H7 (cell line): ENCODE results near the gene PRMT7. TPM values are rescaled to one million over a fixed set of nuclear protein-coding genes. Genes with fewer than 3 reads are reported as not detected.
"Not testable (repeated sequence)": the region's sequence is repeated elsewhere in the genome, so short reads cannot be mapped to it uniquely, and the experiment has no call there.

Experiments used
- DNase-seq: peaks from one replicate; pipeline ENCODE4 v3.0.0; 2012
- H3K27me3 ChIP-seq: 2 replicates; pipeline ENCODE4 v1.6.0; 2011; ENCODE audit warnings: mild to moderate bottlenecking, low read length; ENCODE audit not compliant: control insufficient read depth, insufficient read depth
- H3K36me3 ChIP-seq: replicated peaks from 2 replicates; pipeline ENCODE4 v1.5.1; 2011; ENCODE audit warnings: low read length; ENCODE audit not compliant: control insufficient read depth, insufficient read depth
- H3K4me3 ChIP-seq: 2 replicates; pipeline ENCODE4 v1.5.1; 2011; ENCODE audit warnings: low read depth, mild to moderate bottlenecking, control low read depth, low read length, moderate library complexity; ENCODE audit not compliant: insufficient read depth
- total RNA-seq: library from RNA; depleted of rRNA; stranded (reverse); fragments of >200 nt; shearing (Covaris generic); gene quantifications from 2 replicates; pipeline ENCODE4 v1.2.3, GENCODE V29; 2014

Gene PRMT7
- total RNA-seq, 1 experiment from 2014 or later, result 56.5 TPM

GRCh38 chr16:68275611-68276191 lies 35.1 kb upstream of the PRMT7 start:
- DNase-seq, result no peak
- no peak overlapping the region for H3K4me3 ChIP-seq
- H3K27me3 ChIP-seq, result no peaks in the 10 kb centered on the region
- H3K36me3 ChIP-seq, result peaks cover 7% of the 10 kb centered on the region

GRCh38 chr16:68276223-68276622 lies 34.6 kb upstream of the PRMT7 start:
- no peaks in the 10 kb centered on the region for H3K27me3 ChIP-seq
- H3K4me3 ChIP-seq, result no peak overlapping the region
- no peak for DNase-seq
- H3K36me3 ChIP-seq, result peaks cover 7% of the 10 kb centered on the region

GRCh38 chr16:68279726-68280558 lies 30.9 kb upstream of the PRMT7 start:
- Histone ChIP-seq H3K36me3 (no peaks in the 10 kb centered on the region; the same call in none of the 2 replicates), H3K4me3 (no peak overlapping the region), H3K27me3 (no peaks in the 10 kb centered on the region)
- no peak for DNase-seq

GRCh38 chr16:68281368-68282063 lies 29.3 kb upstream of the PRMT7 start:
- H3K27me3 ChIP-seq, result no peaks in the 10 kb centered on the region
- no peaks in the 10 kb centered on the region; the same call in none of the 2 replicates for H3K36me3 ChIP-seq
- DNase-seq, result no peak
- H3K4me3 ChIP-seq, result no peak overlapping the region

DNA sequence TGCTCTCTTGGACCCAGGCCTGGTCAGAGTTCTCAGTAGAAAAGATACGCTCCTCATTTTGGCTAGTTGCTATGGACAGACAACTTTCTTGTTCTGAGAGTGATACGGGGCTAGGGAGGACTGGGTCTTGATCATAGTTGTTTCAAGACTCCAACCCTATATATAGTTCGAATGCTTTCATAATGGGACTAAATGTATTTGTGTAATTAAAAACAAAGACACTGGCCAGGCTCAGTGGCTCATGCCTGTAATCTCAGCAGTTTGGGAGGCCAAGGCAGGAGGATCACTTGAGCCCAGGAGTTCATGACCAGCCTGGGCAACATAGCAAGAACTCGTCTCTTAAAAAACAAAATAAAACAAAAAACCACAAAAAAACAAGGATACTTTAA lies 28.8 kb upstream of the PRMT7 start:
- H3K27me3 ChIP-seq, result no peaks in the 10 kb centered on the region
- no peak overlapping the region for H3K4me3 ChIP-seq
- no peaks in the 10 kb centered on the region; the same call in none of the 2 replicates for H3K36me3 ChIP-seq
- no peak for DNase-seq

GRCh38 chr16:68283346-68283745 lies 27.5 kb upstream of the PRMT7 start:
- peaks cover 2% of the 10 kb centered on the region for H3K36me3 ChIP-seq
- no peaks in the 10 kb centered on the region for H3K27me3 ChIP-seq
- H3K4me3 ChIP-seq, result no peak overlapping the region
- no peak for DNase-seq

DNA sequence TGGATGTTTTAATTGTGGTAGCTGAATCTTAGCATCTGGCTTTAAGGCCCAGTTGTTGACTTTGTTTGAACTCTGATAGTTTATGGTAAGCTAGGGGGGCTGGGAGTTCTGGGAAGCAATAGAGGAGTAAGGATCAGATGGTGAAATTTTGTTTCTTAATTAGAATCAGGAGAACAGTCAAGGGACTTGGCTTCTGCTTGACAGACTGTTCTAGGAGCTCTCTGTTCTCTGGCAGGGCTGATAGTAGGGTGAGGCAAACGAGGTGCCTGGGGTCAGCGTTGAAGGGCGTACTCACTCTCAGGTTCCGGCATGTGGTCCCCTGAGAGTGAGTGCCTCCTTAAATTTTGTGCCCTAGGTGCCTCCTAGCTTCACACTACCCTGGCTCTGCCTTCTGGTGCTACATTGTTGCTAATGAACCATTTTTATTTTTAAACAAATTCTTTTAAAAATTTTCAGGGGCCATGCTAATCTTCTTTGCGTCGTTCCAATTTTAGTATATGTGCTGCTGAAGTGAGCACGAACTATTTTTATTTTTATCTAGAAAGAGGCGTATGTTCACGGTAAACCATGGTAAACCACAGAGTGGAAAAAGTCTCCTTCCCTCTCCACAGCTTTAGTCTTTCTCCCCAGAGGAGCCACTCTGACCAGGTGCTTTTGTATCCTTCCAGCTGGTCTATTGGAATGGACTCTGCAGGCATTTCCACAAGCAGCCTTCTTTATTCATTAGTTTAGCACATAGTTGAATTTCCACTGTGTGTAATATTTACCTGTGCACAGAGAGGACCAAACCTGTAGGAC lies 26.8 kb upstream of the PRMT7 start:
- H3K36me3 ChIP-seq, result peaks cover 2% of the 10 kb centered on the region
- no peak for DNase-seq
- H3K4me3 ChIP-seq, result no peak overlapping the region
- no peaks in the 10 kb centered on the region for H3K27me3 ChIP-seq

DNA sequence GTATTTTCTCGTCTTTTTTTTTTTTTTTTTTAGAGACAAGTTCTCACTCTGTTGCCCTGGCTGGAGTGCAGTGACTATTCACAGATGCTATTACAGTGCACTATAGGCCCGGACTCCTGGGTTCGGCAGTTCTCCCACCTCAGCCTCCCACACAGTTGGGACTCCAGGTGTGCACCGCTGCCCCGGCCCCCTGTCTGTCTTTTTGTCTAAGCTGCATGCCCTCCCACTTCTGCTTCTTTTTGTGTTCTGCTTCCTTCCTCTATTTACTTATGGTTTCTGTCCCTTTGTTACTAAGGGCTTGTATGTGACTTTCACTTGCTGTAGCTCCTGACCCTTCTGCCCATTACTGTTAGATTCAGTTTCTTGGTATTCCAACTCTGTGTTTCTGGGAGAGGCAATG lies 26.0 kb upstream of the PRMT7 start:
- Histone ChIP-seq H3K27me3 (no peaks in the 10 kb centered on the region), H3K36me3 (peaks cover 2% of the 10 kb centered on the region), H3K4me3 (no peak overlapping the region)
- no peak for DNase-seq

- no peak overlapping the region for H3K4me3 ChIP-seq
- no peaks in the 10 kb centered on the region for H3K27me3 ChIP-seq
- DNase-seq, result no peak
- peaks cover 2% of the 10 kb centered on the region for H3K36me3 ChIP-seq
Measured at GRCh38 chr16:68285683-68286082, 25.1 kb upstream of the PRMT7 start.

- no peak overlapping the region for H3K4me3 ChIP-seq
- H3K36me3 ChIP-seq, result peaks cover 6% of the 10 kb centered on the region
- no peak for DNase-seq
- H3K27me3 ChIP-seq, result no peaks in the 10 kb centered on the region
Measured at GRCh38 chr16:68286153-68287074, 24.4 kb upstream of the PRMT7 start.

- peaks cover 13% of the 10 kb centered on the region for H3K36me3 ChIP-seq
- DNase-seq, result no peak
- no peak overlapping the region for H3K4me3 ChIP-seq
- no peaks in the 10 kb centered on the region for H3K27me3 ChIP-seq
Measured at GRCh38 chr16:68287276-68288251, 23.3 kb upstream of the PRMT7 start.

- no peaks in the 10 kb centered on the region for H3K27me3 ChIP-seq
- peaks cover 14% of the 10 kb centered on the region for H3K36me3 ChIP-seq
- no peak for DNase-seq
- H3K4me3 ChIP-seq, result no peak overlapping the region
Measured at GRCh38 chr16:68288252-68288650, 22.6 kb upstream of the PRMT7 start.

DNA sequence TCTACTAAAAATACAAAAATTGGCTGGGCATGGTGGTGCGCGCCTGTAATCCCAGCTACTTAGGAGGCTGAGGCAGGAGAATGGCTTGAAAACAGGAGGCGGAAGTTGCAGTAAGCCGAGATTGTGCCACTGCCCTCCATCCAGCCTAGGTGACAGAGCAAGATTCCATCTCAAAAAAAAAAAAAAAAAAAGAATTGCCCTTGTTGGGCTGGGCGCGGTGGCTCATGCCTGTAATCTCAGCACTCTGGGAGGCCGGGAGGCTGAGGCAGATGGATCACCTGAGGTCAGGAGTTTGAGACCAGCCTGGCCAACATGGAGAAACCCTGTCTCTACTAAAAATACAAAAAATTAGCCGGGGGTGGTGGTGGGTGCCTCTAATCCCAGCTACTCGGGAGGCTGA lies 22.0 kb upstream of the PRMT7 start:
- DNase-seq, H3K27me3 ChIP-seq, H3K4me3 ChIP-seq: not testable (repeated sequence)
- H3K36me3 ChIP-seq, result peaks cover 16% of the 10 kb centered on the region
